GM12878 (cell line): ENCODE measurements around the gene CATSPERZ. TPM values are rescaled to one million over a fixed set of nuclear protein-coding genes. Genes with fewer than 3 reads are reported as not detected.

Experiments
- CBX3 ChIP-seq: fragments of 200-600 bp; sonication (generic); IDR thresholded peaks from 2 replicates; pipeline ENCODE4 v1.6.1; 2016; ENCODE audit warnings: low read depth, borderline replicate concordance
- CEBPB ChIP-seq, 2 experiments: fragments of 150-350 bp in 1 of 2; IDR thresholded peaks; 2 replicates each; pipeline ENCODE4 v1.6.1; 2012 to 2014; ENCODE audit warnings: low read depth in 2 of 2, low read length in 2 of 2, borderline replicate concordance in 1 of 2, inconsistent platforms in 1 of 2
- E2F8 ChIP-seq: fragments of 450-650 bp; IDR thresholded peaks from 2 replicates; pipeline ENCODE4 v1.6.1; 2018; ENCODE audit warnings: mild to moderate bottlenecking, low read depth, moderate library complexity; ENCODE audit not compliant: partially characterized antibody
- FOXM1 ChIP-seq: IDR thresholded peaks from 2 replicates; pipeline ENCODE4 v1.6.1; 2012; ENCODE audit warnings: low read depth, mild to moderate bottlenecking, inconsistent platforms, low read length, moderate library complexity
- IKZF2 ChIP-seq, 2 experiments: fragments of 450-650 bp; IDR thresholded peaks; 2 replicates each; pipeline ENCODE4 v1.6.1; 2017; ENCODE audit warnings: mild to moderate bottlenecking in 2 of 2, moderate library complexity in 2 of 2
- JUNB ChIP-seq: IDR thresholded peaks from 2 replicates; pipeline ENCODE4 v1.6.1; 2016; ENCODE audit warnings: antibody characterized with exemption, mild to moderate bottlenecking
- MYB ChIP-seq: fragments of 150-350 bp; IDR thresholded peaks from 2 replicates; pipeline ENCODE4 v1.6.1; 2014; ENCODE audit warnings: mild to moderate bottlenecking, low read depth, low read length, borderline replicate concordance
- NFYB ChIP-seq: IDR thresholded peaks from 2 replicates; pipeline ENCODE4 v1.6.1; 2011; ENCODE audit warnings: low read depth, mild to moderate bottlenecking, low read length, improper control_type of control experiment, moderate library complexity; ENCODE audit not compliant: insufficient read depth
- POU2F2 ChIP-seq: IDR thresholded peaks from 3 replicates; pipeline ENCODE4 v1.6.1; 2011; ENCODE audit warnings: low read depth, mild to moderate bottlenecking, low read length, borderline replicate concordance
- SMAD5 ChIP-seq: IDR thresholded peaks from 2 replicates; pipeline ENCODE4 v1.6.1; 2016; ENCODE audit warnings: antibody characterized with exemption, low read depth
- SREBF1 ChIP-seq: IDR thresholded peaks from 2 replicates; pipeline ENCODE4 v1.6.1; 2012; ENCODE audit warnings: mild to moderate bottlenecking, low read length
- SUZ12 ChIP-seq: fragments of 200-600 bp; sonication (generic); IDR thresholded peaks from one replicate; pipeline ENCODE4 v1.6.1; 2018; ENCODE audit warnings: antibody characterized with exemption, mild to moderate bottlenecking; ENCODE audit not compliant: unreplicated experiment
- TBL1XR1 ChIP-seq: IDR thresholded peaks from 2 replicates; pipeline ENCODE4 v1.6.1; 2012; ENCODE audit warnings: low read depth, low read length, improper control_type of control experiment
- ZBTB11 ChIP-seq: fragments of 450-650 bp; formaldehyde crosslinking; IDR thresholded peaks from 2 replicates; pipeline ENCODE4 v1.5.0; 2022; ENCODE audit warnings: mild to moderate bottlenecking, missing genetic modification characterization
- polyA plus RNA-seq, 11 experiments: library from polyadenylated mRNA; depleted of rRNA in 4 of 11; unstranded in 6 of 11; stranded (reverse) in 5 of 11; fragments of >200 nt; fragmentation: Nextera tagmentation in 4 of 11; fragmentation: Illumina TruSeq in 1 of 11; extraction: Ambion mirVana in 4 of 11; extraction: Trizol in 1 of 11; gene quantifications; 1 replicate in 1 of 11; 2 replicates in 10 of 11; pipeline versions ENCODE4 v1.2.1 to v1.2.3, GENCODE V29; 2011 to 2016; ENCODE audit warnings: inconsistent platforms in 2 of 11, missing spikeins in 2 of 11, low read depth in 1 of 11
- total RNA-seq, 4 experiments: library from RNA; depleted of rRNA in 3 of 4; stranded (reverse); fragments of >200 nt in 3 of 4; fragmentation: Illumina TruSeq in 1 of 4; extraction: Trizol in 1 of 4; gene quantifications; 2 replicates each; pipeline versions ENCODE4 v1.2.1 to v1.2.3, GENCODE V29; 2013 to 2021
- TF ChIP-seq, protein P1 (sequence below): IDR thresholded peaks from 2 replicates; pipeline ENCODE4 v1.6.1; 2012; ENCODE audit warnings: improper control_type of control experiment, low read depth, low read length; ENCODE audit not compliant: insufficient replicate concordance
- TF ChIP-seq, protein P2 (sequence below): IDR thresholded peaks from 2 replicates; pipeline ENCODE4 v1.6.1; 2011; ENCODE audit warnings: borderline replicate concordance, low read depth, mild to moderate bottlenecking, moderate library complexity, low read length; ENCODE audit not compliant: insufficient read depth, poor library complexity, severe bottlenecking

The CATSPERZ gene
- total and polyA plus RNA-seq, 10 of the 15 experiments (the other 5 are each of a cell fraction or from before 2014, with no cell fraction given) = 0.12 to 0.31 TPM; not detected in 8

GRCh38 chr11:64339754-64340408 lies 39.7 kb downstream of the CATSPERZ start, which contains the start of gene CCDC88B (continued):
- TF ChIP-seq, protein P1, sequence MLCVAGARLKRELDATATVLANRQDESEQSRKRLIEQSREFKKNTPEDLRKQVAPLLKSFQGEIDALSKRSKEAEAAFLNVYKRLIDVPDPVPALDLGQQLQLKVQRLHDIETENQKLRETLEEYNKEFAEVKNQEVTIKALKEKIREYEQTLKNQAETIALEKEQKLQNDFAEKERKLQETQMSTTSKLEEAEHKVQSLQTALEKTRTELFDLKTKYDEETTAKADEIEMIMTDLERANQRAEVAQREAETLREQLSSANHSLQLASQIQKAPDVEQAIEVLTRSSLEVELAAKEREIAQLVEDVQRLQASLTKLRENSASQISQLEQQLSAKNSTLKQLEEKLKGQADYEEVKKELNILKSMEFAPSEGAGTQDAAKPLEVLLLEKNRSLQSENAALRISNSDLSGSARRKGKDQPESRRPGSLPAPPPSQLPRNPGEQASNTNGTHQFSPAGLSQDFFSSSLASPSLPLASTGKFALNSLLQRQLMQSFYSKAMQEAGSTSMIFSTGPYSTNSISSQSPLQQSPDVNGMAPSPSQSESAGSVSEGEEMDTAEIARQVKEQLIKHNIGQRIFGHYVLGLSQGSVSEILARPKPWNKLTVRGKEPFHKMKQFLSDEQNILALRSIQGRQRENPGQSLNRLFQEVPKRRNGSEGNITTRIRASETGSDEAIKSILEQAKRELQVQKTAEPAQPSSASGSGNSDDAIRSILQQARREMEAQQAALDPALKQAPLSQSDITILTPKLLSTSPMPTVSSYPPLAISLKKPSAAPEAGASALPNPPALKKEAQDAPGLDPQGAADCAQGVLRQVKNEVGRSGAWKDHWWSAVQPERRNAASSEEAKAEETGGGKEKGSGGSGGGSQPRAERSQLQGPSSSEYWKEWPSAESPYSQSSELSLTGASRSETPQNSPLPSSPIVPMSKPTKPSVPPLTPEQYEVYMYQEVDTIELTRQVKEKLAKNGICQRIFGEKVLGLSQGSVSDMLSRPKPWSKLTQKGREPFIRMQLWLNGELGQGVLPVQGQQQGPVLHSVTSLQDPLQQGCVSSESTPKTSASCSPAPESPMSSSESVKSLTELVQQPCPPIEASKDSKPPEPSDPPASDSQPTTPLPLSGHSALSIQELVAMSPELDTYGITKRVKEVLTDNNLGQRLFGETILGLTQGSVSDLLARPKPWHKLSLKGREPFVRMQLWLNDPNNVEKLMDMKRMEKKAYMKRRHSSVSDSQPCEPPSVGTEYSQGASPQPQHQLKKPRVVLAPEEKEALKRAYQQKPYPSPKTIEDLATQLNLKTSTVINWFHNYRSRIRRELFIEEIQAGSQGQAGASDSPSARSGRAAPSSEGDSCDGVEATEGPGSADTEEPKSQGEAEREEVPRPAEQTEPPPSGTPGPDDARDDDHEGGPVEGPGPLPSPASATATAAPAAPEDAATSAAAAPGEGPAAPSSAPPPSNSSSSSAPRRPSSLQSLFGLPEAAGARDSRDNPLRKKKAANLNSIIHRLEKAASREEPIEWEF = no peak
- TF ChIP-seq IKZF2 (IDR thresholded peaks at IDR 0.05) (peak; percentile 29 to 63; a peak in 3 of 4 replicates), NFYB (no peak), CBX3 (no peak), SUZ12 (no peak), MYB (no peak), JUNB (no peak), SMAD5 (peak; percentile 50; the same call in 1 of the 2 replicates), CEBPB (IDR thresholded peaks at IDR 0.05; ENCODE audit: borderline replicate concordance in 1 of 2, low read depth in 2 of 2, low read length in 2 of 2) (no peak), ZBTB11 (peak; percentile 54; the same call in 1 of the 2 replicates), POU2F2 (peak; percentile 29; the same call in 1 of the 3 replicates), TBL1XR1 (peak; percentile 9; the same call in 1 of the 2 replicates), E2F8 (no peak), SREBF1 (no peak), FOXM1 (no peak)
- TF ChIP-seq, protein P2, sequence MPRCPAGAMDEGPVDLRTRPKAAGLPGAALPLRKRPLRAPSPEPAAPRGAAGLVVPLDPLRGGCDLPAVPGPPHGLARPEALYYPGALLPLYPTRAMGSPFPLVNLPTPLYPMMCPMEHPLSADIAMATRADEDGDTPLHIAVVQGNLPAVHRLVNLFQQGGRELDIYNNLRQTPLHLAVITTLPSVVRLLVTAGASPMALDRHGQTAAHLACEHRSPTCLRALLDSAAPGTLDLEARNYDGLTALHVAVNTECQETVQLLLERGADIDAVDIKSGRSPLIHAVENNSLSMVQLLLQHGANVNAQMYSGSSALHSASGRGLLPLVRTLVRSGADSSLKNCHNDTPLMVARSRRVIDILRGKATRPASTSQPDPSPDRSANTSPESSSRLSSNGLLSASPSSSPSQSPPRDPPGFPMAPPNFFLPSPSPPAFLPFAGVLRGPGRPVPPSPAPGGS = peak; percentile 10
